ENCODE measurements around the gene CHMP4B. TPM values are rescaled to one million over a fixed set of nuclear protein-coding genes. Genes with fewer than 3 reads are reported as not detected.

The CHMP4B gene
- total RNA-seq, 1 donor from 2014 or later: 42.8 TPM

DNA sequence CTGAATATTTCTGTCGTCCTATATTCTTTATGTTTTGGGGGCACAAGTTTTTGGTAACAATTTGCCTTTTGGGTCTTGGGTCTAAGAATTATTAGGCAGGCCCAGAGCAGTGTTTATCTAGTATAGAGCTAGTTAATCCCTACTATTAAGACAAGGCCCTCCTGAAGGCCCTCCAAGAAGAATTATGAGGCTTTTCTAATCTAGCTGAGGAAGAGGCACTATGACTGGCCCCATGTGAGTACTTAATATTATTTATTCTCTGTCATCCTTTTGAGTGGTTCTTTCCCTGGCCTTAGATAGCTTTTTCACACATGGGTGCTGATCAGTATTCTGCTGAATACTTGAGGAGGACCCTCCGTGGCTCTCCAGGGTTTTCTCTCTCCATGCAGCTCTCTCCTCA, 25.1 kb downstream of the CHMP4B start:
- H3K9me3 ChIP-seq: no peaks in the 10 kb centered on the region
- no peak overlapping the region for H3K27ac ChIP-seq
- no peaks in the 10 kb centered on the region for H3K27me3 ChIP-seq
- TF ChIP-seq CTCF (IDR thresholded peaks at IDR 0.05): no peak
- H3K4me3 ChIP-seq: no peak overlapping the region
- no peak for DNase-seq (ENCODE audit: low spot score in 2 of 2)
- intact Hi-C loops (cut with DNase I): no loop called here
- H3K4me1 ChIP-seq: peaks cover 0 to 34% of the 10 kb centered on the region in 2 donors
- H3K36me3 ChIP-seq: peaks cover 0 to 5% of the 10 kb centered on the region in 2 donors

DNA sequence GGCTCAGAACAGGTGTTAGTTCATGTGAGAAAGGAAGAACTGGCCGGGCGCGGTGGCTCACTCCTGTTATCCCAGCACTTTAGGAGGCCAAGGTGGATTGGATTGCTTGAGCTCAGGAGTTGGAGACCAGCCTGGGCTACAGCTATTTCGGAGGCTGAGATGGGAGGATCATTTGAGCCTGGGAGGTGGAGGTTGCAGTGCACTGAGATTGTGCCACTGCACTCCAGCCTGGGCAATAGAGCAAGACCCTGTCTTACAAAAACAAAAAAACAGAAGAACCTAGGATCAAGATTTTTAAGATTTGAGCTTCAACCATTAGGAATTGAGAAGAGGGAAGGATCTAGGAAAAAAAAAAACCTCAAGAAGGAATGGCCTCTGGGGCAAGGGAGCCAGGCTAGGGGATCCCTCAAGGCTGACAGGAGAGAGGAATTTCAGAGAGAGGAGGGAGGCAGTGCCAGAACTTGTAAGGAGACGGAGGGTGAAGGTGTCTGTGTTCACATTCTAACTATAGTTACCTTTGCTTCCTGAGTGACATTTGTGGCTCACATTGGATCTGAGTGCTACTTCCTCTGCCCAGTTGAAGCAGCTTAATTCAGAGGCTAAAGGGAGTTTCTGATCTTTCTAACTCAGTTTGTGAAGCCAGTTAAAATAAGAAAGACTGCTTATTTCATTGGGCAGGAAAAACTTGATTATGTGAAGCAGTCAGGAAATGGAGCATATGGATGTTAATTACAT, 26.1 kb downstream of the CHMP4B start:
- no peak overlapping the region for H3K27ac ChIP-seq
- peaks cover 0 to 5% of the 10 kb centered on the region in 2 donors for H3K36me3 ChIP-seq
- intact Hi-C loops (cut with DNase I): no loop called here
- DNase-seq (ENCODE audit: low spot score in 2 of 2): no peak
- H3K4me3 ChIP-seq: no peak overlapping the region
- no peaks in the 10 kb centered on the region for H3K27me3 ChIP-seq
- peaks cover 0 to 35% of the 10 kb centered on the region in 2 donors for H3K4me1 ChIP-seq
- H3K9me3 ChIP-seq: no peaks in the 10 kb centered on the region
- TF ChIP-seq CTCF (IDR thresholded peaks at IDR 0.05): no peak

DNA sequence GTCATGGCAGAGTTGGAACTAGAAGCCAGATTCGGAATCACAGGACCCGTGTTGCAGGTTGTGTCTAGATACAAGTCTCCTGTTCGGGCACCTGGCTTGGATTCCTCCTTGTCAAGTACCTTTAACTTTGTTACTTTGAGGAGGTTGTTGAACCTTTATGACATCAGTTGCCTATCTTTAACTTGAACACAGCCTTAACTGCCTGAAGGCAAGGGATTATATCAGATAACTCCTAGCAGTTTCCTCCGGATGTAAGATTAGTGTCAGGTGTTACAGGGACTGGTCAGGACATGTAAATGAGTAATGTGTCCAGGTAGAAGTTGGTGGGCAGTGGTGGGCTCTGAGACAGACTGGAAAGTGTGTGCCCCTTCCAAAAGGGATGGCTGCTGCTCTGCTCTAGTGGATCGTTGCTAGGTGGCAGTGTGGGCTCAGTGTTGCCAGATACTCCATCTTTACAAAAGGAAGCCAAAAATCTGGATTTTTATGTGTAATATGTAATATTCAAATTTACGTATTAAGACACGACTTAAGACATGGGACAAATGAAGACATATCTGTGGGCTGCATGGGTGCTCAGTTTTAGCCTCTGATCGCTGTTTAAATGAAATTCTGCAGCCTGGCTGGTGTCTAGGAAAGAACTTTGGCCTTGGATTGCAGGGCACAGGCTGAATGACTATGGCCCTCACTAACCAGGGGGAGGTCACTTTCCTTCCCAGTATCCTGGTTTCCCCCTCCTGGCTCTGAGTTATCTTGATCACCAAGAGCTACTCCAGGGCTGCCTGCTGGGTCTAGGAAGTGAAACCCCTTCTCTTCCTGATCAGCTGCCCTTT, 27.1 kb downstream of the CHMP4B start:
- intact Hi-C loops (cut with DNase I): no loop called here
- TF ChIP-seq CTCF (IDR thresholded peaks at IDR 0.05): no peak
- no peaks in the 10 kb centered on the region for H3K9me3 ChIP-seq
- no peak for DNase-seq (ENCODE audit: low spot score in 2 of 2)
- no peaks in the 10 kb centered on the region for H3K27me3 ChIP-seq
- H3K4me1 ChIP-seq: peaks cover 0 to 41% of the 10 kb centered on the region in 2 donors
- no peak overlapping the region for H3K27ac ChIP-seq
- H3K4me3 ChIP-seq: no peak overlapping the region
- peaks cover 0 to 5% of the 10 kb centered on the region in 2 donors for H3K36me3 ChIP-seq

- TF ChIP-seq CTCF (IDR thresholded peaks at IDR 0.05): no peak
- Histone ChIP-seq H3K9me3 (no peaks in the 10 kb centered on the region), H3K4me1 (peaks cover 0 to 46% of the 10 kb centered on the region in 2 donors), H3K27me3 (no peaks in the 10 kb centered on the region), H3K36me3 (peaks cover 0 to 5% of the 10 kb centered on the region in 2 donors), H3K4me3 (no peak overlapping the region), H3K27ac (no peak overlapping the region)
- intact Hi-C loops (cut with DNase I): no loop called here
- no peak for DNase-seq (ENCODE audit: low spot score in 2 of 2)
These were observed 28.4 kb downstream of the CHMP4B start for GRCh38 chr20:33839591-33839990.

DNA sequence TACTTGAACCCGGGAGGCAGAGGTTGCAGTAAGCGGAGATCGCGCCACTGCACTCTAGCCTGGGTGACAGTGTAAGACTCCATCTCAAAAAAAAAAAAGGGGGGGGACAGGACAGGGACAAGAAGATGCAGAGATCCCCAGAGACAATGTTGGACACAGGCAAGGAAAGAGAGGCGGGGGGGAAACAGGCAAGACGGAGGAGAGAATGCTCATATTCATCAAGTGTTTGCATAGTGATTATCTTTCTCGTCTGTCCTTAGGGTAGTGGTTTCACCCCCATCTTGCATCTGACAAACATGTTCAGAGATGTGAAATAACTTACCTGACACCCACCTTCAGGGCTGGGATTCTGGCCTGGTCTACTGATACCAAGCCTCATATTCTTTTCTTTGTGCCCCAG, 29.0 kb downstream of the CHMP4B start:
- Histone ChIP-seq H3K9me3 (no peaks in the 10 kb centered on the region), H3K27me3 (no peaks in the 10 kb centered on the region), H3K27ac (no peak overlapping the region), H3K4me3 (no peak overlapping the region), H3K4me1 (peaks cover 0 to 46% of the 10 kb centered on the region in 2 donors), H3K36me3 (peaks cover 0 to under 1% of the 10 kb centered on the region in 2 donors)
- DNase-seq (ENCODE audit: low spot score in 2 of 2): no peak
- no peak for TF ChIP-seq CTCF (IDR thresholded peaks at IDR 0.05)
- intact Hi-C loops (cut with DNase I): no loop called here

All from ascending aorta (tissue), 2 donors.